HG03378 (cell line): Measurements from ENCODE around the gene SFXN5.
"Not testable (repeated sequence)": the region's sequence is repeated elsewhere in the genome, so short reads cannot be mapped to it uniquely, and the experiment has no call there.

ENCODE experiments used
- ATAC-seq: cut with Tn5 transposase; IDR thresholded peaks from one replicate; pipeline ENCODE4 v1.9.1; 2021; ENCODE audit warnings: mild to moderate bottlenecking, moderate library complexity; ENCODE audit not compliant: unreplicated experiment

The SFXN5 gene

DNA sequence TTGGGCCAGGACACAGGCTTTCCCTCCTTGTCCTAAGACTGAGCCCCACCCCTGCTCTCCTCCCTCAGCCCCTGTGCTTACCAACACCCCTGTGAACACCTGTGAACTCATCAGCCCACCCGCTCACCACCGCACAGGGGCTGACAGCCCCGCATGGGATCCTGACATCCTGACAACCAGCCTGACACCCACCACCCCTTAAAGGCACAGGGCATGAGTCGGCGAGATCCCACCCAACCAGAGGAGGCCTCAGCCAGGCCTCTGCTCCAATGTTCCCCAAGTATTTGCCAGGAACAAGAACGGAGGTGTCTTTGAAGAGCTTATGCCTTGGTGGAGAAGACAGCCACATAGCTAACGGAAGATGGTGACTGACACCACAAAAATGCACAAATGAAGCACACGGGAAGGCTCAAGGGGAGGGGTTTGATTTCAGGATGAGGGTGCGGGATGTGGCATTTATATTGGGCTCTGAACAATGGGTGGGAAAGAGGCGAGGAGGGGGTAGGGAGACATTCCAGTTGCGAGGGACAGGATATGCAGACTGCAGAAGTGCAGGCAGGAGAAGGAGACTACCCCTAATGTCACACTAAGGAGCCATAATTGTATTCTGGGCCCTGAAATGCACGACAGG is 30.2 kb upstream of the SFXN5 start:
- no peak for ATAC-seq

DNA sequence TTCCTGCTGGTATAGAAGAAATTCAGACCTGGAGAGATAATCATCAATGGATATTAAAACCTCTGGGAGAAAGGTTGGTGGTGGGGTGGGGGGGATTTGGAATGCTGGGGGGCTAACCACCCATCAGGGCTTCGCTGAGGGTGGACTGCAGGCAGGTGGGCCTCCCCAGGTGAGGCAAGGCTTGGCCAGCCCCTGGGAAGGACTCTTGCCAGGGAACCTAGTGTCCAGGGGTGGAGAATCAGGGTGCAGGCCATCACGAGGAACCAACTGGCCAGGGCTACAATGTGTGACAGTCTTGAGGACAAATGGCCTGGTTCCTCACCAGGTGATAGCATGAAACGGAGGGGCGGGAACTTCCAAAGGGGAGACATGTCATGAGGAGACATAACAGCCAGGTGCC is 29.4 kb upstream of the SFXN5 start:
- ATAC-seq, result no peak

- no peak for ATAC-seq
Measured at GRCh38 chr2:73099486-73099885, 28.0 kb upstream of the SFXN5 start.

DNA sequence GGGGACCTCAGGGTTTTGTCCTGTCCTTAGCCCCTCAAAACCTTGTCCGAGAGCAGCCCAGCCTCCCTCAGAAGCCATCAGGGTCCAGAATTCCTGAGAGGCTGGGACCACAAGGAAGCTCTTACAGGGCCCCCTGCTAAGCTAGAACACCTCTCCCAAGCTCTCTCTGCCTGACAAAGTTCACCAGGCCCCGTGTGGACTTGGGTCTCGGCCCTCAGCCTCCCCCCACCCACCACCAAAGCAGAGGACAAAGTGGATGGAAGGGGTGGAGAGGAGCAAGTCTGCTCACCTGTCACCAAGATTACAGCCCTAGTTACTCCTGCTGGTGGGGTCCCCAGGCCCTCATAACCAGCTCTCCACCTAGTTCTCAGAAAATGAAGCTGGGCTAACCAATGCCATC is 24.4 kb upstream of the SFXN5 start:
- no peak for ATAC-seq

DNA sequence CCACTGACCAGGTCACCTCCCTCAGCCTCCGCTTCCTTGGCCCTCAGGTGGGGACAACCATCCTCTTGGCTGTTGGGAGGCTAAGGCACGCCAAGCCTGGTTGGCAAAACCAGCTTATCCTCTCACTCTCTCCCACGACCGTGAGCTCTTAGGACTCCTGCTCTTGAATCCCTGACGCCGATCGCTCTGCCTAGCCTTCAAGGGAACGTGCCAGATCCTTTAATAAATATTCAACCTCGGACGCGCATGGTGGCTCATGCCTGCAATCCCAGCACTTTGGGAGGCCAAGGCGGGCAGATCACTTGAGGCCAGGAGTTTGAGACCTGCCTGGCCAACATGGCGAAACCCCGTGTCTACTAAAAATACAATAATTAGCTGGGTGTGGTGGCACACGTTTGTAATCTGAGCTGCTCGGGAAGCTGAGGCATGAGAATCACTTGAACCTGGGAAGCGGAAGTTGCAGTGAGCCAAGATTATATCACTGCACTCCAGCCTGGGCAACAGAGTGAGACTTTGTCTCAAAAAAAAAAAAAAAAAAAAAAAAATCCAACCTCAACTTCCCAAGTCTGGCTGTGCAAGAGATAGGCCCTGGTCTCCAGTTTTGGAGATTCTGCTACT is 22.2 kb upstream of the SFXN5 start:
- ATAC-seq, result not testable (repeated sequence)

GRCh38 chr2:73092146-73092783 is 20.8 kb upstream of the SFXN5 start:
- ATAC-seq, result no peak

DNA sequence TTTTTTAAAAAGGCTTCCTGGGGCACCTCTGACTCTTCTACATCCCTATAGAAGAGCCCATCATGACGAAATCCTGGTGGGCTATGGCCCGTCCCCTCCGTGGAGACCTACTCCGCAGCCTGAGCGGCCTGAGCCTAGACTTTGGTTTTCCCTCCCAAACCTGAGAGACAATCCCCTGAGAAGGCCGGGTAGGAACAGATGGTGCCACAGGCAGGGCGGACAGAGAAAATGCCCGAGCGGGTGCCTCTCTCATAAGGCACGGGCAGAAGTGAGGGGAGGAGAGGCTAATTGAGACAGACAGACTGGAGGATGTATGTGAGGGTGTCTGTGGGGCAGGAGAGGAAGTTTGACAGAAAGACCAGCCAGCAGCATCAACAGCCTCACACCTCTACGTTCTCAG is 20.2 kb upstream of the SFXN5 start:
- ATAC-seq, result no peak

GRCh38 chr2:73091164-73091563 is 19.7 kb upstream of the SFXN5 start:
- no peak for ATAC-seq

DNA sequence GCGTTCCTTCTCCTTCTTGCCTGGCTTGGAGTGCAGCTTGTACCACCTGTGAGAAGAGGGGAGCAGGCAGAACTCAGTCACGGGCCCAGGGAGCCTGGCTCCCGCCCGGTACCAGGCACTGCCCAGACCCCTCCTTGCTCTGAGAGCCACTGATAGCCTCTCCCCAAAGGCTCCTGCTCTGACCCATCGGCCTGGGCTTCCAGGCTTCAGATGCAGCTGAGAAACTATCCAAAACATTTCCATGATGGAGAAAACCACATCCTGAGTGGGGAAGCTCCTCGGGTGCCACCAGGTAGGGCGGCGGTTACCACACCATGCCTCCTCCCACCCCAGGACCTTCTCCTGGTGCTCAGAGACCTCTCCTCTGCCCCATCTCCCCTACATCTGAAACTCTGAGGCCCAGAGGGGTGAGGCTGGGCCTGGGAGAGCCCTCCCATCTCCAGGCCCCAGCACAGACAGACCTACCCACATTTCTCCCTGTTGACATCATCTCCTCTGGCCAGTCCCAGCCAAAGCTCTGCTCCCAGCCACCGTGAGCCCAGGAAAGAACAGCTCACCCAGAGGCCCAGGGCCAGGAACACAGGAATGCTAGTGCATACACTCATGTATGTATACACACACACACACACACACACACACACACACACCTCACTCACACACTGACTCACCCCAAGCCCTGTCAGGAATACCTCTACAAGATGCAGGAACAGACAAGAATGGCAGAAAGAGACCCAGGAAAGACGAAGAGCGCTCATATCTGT is 17.9 kb upstream of the SFXN5 start:
- ATAC-seq, result no peak

DNA sequence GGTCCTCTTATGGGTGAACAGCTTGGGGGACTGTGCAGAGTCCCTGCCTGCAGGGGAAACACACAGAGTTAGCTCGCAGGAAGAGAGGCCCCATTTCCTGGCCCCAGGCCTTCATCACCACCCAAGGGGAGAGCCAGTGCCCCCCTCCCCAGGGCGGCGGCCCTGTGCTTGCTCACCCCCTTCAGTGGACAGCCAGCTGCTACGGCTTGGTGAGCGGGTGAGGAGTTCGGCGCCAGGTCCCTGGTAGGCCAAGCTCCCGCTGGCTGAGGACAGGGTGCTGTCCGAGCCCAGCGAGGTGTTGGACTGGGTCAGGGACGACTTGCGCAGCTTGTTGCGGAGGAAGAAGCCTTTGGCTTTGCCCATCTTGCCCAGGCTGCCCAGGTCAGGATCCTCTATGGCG is 17.2 kb upstream of the SFXN5 start:
- no peak for ATAC-seq

DNA sequence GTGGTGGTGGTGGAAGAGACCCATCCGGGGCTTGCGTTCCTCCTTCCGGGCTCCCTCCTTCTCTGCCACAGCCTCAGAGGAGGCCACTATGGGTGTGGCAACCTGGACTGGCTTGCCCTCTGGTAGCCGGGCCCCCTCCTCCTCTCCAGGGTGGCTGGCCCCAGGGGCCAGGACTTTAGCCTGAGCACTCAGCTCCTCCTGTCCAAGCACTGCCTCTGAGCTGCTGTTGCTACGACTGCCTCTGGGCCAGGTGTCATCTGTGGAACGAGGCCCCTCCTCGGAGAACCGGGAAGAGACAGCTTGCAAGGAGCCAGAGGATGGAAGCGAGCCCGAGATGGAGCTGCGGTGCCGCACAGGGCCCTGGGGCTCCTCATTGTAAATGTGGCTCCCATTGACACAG is 16.7 kb upstream of the SFXN5 start:
- ATAC-seq, result no peak

- ATAC-seq, result no peak
Measured at GRCh38 chr2:73087311-73087710, 15.8 kb upstream of the SFXN5 start.

DNA sequence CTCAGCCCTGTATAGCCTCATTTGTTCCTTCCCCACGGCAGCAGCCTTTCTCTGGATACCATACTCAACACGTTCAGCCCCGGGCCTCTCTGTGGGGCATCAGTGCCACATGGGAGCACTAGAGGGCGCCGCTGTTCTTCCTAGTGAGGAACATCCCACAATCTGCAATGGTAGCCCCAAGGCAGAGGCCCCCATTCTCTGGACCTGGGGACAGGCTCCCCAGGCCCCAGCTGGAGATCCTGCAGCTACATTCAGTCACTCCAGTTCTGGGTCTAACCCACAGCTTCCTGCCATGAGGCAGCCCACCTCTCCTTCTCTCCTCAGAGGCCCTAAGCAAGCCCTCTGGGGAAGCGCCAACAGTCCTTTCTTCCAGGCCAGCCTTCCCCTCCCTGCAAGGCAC is 14.2 kb upstream of the SFXN5 start:
- peak; percentile 83 for ATAC-seq

GRCh38 chr2:73084971-73085370 is 13.5 kb upstream of the SFXN5 start:
- ATAC-seq, result no peak

- ATAC-seq, result no peak
Measured at GRCh38 chr2:73083886-73084800, 12.6 kb upstream of the SFXN5 start.

DNA sequence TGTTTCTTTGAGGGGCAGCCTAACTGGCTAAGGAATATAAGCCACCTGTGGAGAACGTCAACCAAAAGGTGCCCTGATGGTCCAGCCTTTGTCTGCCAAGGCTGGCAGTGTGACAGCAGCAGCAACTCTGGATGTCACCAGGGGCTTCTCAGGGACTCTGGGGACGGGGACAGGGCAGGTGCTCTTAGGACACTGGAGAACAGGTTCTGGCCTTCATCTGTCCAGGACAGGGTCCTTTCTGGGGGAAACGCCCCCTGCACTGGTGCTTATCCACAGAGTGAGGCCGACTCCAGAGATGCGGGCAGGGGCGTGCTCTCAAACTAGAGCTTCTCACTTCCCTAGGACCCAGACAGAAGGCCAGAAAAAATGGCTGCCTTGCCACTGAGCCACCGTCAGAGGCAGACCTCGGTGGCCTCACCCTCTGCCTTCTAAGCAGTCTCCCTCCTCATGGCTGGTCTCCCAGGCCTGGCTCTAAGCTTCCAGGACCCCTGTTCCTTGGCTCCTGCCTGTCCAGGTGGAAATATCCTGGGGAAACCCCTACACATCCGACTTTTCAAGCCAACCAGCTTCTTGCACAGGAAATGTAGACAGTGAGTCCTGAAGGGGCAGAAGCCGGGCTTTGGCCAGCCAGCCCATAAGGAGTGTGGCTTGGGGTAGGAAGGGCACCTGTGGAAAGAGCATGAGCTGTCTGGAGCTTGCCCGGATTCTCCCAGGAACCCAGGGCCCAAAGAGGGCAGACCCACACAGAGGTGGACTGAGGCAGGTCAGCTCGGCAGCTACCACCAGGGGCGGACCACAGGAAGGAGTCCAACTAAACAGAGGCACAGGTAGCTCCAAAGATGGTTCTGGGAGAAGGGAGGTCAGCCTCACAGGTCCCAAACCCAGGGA is 11.3 kb upstream of the SFXN5 start:
- ATAC-seq, result no peak

GRCh38 chr2:73081181-73081671 is 9.7 kb upstream of the SFXN5 start:
- ATAC-seq, result no peak

- no peak for ATAC-seq
Measured at GRCh38 chr2:73080321-73081131, 9.0 kb upstream of the SFXN5 start.

GRCh38 chr2:73079636-73080035 is 8.1 kb upstream of the SFXN5 start:
- ATAC-seq, result no peak
